ENCODE measurements around the gene PLPP2.

Gene PLPP2

DNA sequence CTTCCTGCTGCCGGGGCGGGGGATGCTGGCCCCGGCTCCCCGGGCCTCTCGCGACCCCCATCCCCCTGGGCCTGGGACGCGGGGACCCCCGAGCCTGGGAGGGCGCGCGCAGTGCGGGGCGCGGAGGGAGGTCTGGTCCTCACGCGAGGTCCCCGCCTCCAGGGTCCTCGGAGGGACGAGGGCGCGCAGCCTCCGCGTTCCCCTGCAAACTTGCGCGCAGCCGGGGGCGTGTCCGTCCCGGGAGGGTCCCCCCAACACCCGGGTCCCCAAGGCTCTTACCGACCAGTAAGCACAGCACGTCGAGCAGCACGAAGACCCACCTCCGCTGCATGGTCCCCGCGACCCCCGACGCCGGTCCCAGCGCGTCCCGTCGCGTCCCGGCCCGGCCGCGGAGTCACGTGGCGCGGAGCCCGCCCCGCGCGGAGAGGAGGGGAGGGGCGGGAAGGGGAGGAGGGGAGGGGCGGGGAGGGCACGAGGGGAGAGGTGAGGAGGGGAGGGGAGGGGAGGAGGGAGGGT lies at the start of gene PLPP2:
TSS of gene PLPP2 (minus strand) at position 398 of the 516 bp plus-strand sequence. CDS start at position 331, 67 bp downstream.
- no peak for DNase-seq (ENCODE audit: low read depth in 2 of 2)

GRCh38 chr19:340620-341385 lies 49.6 kb upstream of the PLPP2 start:
- DNase-seq (ENCODE audit: low read depth in 2 of 2): no peak

DNA sequence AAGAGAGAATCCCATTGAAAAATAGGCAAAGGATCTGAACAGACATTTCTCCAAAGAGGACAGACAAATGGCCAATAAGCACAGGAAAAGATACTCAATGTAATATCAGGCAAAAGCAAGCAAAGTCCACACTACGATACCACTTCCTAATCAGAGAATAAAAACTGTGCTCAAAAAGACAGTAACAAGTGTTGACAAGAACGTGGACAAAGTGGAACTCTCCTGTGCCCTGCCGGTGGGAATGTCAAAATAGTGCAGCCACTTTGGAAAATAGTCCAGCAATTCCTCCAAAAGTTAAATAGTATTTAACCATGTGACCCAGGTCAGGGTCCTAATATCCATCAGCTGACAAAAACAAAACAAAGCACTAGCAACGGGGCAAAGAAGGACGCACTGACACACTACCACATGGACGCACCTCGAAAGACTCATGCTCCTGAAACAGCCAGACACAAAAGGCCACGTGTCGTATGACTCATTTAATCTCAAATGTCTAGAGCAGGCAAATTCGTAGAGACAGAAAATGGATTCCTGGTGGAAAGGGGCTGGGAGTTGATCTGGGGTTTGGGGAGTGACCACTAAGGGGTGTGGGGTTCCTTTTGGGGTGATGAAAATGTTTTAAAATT lies 48.2 kb upstream of the PLPP2 start:
- DNase-seq (ENCODE audit: low read depth in 2 of 2): no peak

DNA sequence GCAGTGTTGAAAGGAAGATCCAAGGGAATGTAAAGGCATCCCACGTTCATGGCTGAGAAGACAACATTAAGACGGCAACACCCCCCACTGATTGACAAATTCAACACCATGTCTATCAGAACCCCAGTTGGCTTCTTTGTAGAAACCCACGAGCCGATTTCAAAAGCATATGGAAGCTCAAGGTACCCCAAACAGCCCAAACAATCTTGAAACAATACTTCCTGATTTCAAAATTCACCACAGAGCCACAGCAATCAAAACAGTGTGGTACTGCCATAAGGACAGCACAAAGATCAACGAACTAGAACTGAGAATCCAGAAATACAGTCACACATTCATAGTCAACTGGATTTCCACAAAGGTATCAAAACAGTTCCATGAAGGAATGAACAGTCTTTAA lies 47.2 kb upstream of the PLPP2 start:
- no peak for DNase-seq (ENCODE audit: low read depth in 2 of 2)

DNA sequence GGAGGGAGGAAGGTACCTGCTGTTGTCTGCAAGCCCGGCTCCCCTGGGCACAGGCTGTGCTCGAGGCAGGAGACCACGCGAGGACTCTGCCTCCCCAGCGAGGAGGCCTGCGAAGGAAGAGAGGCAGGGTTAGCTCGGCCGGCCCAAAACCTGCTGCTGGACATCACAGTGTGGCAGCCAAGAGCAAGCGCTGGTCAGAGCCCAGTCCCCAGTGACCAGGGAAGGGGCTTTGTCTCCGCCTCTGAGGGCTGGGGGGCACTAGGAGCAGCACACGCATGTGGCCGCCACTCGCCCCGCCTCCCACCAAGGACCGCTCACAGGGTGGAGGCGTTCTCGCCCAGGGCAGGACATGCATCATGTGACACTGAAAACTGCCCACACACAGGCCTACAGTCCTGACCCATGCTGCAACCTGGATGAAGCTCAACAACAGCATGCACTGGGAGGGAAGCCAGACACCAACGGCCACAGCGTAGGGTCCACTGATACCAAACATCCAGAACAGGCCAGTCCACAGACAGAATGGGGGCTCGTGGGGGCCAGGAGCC lies 44.9 kb upstream of the PLPP2 start:
- no peak for DNase-seq (ENCODE audit: low read depth in 2 of 2)

- no peak for DNase-seq (ENCODE audit: low read depth in 2 of 2)
These were observed 44.4 kb upstream of the PLPP2 start for GRCh38 chr19:335486-336066.

- DNase-seq (ENCODE audit: low read depth in 2 of 2): no peak
These were observed 43.9 kb upstream of the PLPP2 start for GRCh38 chr19:335072-335471.

GRCh38 chr19:334296-335071 lies 43.3 kb upstream of the PLPP2 start:
- DNase-seq (ENCODE audit: low read depth in 2 of 2): no peak

DNA sequence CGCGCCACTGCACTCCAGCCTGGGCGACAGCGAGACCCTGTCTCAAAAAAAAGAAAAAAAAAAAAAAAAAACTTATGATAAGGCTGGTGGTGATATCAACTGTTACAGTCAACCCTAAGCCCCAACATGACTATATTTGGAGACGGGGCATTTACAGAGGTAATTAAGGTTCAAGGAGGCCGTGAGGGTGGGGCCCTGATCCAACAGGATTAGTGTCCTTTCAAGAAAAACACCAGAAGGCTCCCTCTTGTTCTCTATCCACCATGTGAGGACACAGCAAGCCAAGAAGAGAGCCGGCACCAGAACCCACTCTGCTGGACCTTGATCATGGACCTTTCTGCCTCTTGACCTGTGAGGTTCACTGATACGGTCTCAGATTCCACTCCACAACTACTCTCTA lies 39.3 kb upstream of the PLPP2 start:
- no peak for DNase-seq (ENCODE audit: low read depth in 2 of 2)

- DNase-seq (ENCODE audit: low read depth in 2 of 2): no peak
These were observed 38.7 kb upstream of the PLPP2 start for GRCh38 chr19:329876-330275.

DNA sequence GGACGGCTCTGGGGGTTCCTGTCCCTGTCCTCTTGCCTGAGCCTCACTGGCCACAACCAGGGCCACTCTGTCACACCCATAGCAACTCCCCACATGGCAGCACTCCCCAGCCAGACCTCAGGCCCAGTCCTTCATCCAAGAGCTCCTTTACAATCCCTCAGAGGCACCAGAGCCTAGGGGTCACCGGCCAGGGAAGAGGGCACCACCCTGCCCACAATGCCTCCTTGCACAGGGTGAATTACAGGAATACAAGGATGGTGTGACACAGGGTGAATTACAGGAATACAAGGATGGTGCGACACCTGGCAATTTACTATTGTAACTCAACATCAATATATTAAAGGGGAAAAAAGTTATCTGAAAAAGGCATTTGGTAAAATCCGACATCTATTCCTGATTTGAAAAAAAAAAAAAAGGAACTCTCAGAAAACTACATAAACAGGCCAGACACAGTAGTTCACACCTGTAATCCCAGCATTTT lies 36.9 kb upstream of the PLPP2 start:
- no peak for DNase-seq (ENCODE audit: low read depth in 2 of 2)

DNA sequence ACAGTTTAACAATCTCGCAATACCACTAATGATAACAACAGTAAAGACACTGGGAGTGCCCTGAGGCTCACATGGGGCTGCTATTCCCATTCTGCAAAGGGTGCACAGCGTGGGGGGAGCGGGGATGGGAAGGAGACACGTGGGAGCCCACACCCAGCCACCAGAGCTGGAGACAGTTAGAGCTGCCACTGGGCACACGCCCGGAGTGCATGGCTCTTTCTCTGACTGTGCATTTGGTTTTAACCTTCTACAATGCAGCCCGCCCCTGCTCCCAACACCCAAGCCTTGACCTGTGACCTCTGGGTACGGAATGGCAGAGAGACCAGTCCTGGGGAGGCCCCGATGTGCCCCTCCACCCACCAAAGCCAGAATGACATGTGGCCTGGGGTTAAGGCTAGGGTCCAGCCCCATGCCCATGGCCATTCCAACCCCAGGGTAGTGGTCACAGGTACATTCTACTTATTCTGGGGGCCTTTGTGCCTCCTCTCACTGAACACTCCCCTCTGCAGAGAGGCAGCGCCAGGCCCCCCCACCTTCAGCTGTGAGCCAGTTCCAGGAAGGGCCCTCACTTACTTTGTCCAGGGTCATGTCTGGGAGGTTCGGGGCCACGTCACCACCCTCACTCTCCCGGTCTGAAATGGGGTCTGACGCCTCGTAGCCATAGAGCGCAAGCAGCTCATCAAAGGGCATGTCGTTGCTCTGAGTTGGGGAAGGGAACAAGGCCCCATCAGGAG lies 36.3 kb upstream of the PLPP2 start:
- no peak for DNase-seq (ENCODE audit: low read depth in 2 of 2)

- no peak for DNase-seq (ENCODE audit: low read depth in 2 of 2)
These were observed 35.7 kb upstream of the PLPP2 start for GRCh38 chr19:326871-327270.

- DNase-seq (ENCODE audit: low read depth in 2 of 2): no peak
These were observed 34.8 kb upstream of the PLPP2 start for GRCh38 chr19:325937-326565.

- DNase-seq (ENCODE audit: low read depth in 2 of 2): no peak
These were observed 34.2 kb upstream of the PLPP2 start for GRCh38 chr19:325173-325936.

- DNase-seq (ENCODE audit: low read depth in 2 of 2): no peak
These were observed 33.5 kb upstream of the PLPP2 start for GRCh38 chr19:324716-325115.

DNA sequence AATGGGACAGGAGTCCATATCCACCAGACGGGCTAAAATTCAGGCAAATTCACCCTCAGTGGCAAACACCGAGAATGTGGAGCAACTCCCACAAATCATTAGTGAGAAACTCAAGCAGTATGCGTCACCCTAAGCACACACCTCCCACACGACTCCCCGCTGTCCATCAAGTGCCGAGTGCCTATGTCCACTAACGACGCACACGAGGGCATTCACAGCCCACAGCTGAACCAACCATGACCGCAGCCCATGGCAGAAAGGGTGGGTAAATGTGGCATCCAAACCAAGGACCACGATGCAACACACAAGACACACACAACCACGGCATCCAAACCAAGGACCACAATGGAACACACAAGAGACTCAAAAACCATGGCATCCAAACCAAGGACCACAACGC lies 31.4 kb upstream of the PLPP2 start:
- no peak for DNase-seq (ENCODE audit: low read depth in 2 of 2)

- no peak for DNase-seq (ENCODE audit: low read depth in 2 of 2)
These were observed 27.2 kb upstream of the PLPP2 start for GRCh38 chr19:318509-318774.

- no peak for DNase-seq (ENCODE audit: low read depth in 2 of 2)
These were observed 26.7 kb upstream of the PLPP2 start for GRCh38 chr19:317710-318508.

Data from activated CD8-positive, alpha-beta memory T cell treated with anti-CD3 and anti-CD28 coated beads for 4 hours (primary cell).